Measurements from ENCODE around the gene IFNLR1. TPM values are rescaled to one million over a fixed set of nuclear protein-coding genes. Genes with fewer than 3 reads are reported as not detected.

Gene IFNLR1
- total RNA-seq, 1 donor from 2014 or later, result 3.1 TPM

DNA sequence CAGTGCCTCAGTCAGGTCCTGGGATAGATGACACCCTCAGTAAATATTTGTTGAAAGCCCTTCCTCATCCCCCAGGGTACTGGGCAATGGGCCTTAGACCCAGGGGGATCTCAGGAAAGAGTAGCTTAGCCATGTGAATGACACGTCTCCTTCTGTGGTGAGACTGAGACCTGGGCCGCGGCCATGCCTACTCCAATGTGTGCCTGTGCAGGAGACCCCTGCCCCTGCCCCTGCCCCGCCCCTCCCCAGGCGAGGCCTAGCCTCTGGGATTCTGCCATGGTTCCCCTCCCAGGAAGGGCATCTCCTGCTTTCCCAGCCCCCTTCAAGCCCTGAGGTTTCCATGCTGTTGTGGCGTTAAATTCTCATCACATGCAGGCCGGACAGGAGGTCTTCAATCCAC lies 82.2 kb downstream of the IFNLR1 start:
- no peaks in the 10 kb centered on the region for H3K9me3 Mint-ChIP-seq (ENCODE audit: unreplicated experiment)
- no peak for TF ChIP-seq CTCF (IDR thresholded peaks at IDR 0.05; ENCODE audit: unreplicated experiment)
- no peaks in the 10 kb centered on the region for H3K27me3 Mint-ChIP-seq (ENCODE audit: unreplicated experiment)
- no peaks in the 10 kb centered on the region for H3K36me3 Mint-ChIP-seq (ENCODE audit: low read depth, unreplicated experiment)
- H3K4me1 Mint-ChIP-seq (ENCODE audit: unreplicated experiment), result no peaks in the 10 kb centered on the region
- DNase-seq (ENCODE audit: low spot score), result no peak
- H3K4me3 Mint-ChIP-seq (ENCODE audit: unreplicated experiment), result no peak overlapping the region
- H3K27ac Mint-ChIP-seq (ENCODE audit: unreplicated experiment), result no peak overlapping the region

Other genes with a start within 250 kb of the IFNLR1 start
- 113 TPM for gene PNRC2, start 227.5 kb downstream of the IFNLR1 start, total RNA-seq (ENCODE audit: unreplicated experiment)
- gene SRSF10, start 207.0 kb downstream of the IFNLR1 start, total RNA-seq (ENCODE audit: unreplicated experiment), result 101 TPM
- 0.59 TPM for gene MYOM3, start 75.2 kb downstream of the IFNLR1 start, total RNA-seq (ENCODE audit: unreplicated experiment)
- not detected for gene IL22RA1, start 44.1 kb downstream of the IFNLR1 start, total RNA-seq (ENCODE audit: unreplicated experiment)
- gene GRHL3, start 132.1 kb upstream of the IFNLR1 start, total RNA-seq (ENCODE audit: unreplicated experiment), result 2.1 TPM
- gene STPG1, start 226.5 kb upstream of the IFNLR1 start, total RNA-seq (ENCODE audit: unreplicated experiment), result 10.0 TPM
- gene NIPAL3, start 228.5 kb upstream of the IFNLR1 start, total RNA-seq (ENCODE audit: unreplicated experiment), result 9.4 TPM